ENCODE results near the gene GDF10.

The GDF10 gene

DNA sequence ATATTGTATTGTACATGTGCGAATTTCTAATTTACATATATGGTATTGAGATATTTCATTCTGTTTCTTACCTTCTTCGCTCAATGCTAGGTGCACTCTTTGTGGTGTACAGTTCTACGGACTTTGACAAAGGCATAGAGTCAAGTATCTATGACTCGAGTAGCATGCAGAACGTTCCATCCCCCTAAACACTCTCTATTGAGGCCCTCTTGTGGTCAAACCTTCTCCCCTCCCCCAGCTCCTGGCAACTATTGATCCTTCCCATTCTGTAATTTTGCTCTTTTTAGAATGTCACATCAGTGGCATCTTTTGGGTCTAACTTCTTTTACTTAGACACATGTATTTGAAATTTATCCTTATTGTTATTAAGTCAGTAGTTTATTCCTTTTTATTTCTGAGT lies 30.7 kb upstream of the GDF10 start:
- no peak for DNase-seq (ENCODE audit: low spot score)

GRCh38 chr10:47276071-47276470 lies 23.9 kb upstream of the GDF10 start:
- DNase-seq (ENCODE audit: low spot score) = no peak

GRCh38 chr10:47276576-47277351 lies 23.2 kb upstream of the GDF10 start:
- no peak for DNase-seq (ENCODE audit: low spot score)

DNA sequence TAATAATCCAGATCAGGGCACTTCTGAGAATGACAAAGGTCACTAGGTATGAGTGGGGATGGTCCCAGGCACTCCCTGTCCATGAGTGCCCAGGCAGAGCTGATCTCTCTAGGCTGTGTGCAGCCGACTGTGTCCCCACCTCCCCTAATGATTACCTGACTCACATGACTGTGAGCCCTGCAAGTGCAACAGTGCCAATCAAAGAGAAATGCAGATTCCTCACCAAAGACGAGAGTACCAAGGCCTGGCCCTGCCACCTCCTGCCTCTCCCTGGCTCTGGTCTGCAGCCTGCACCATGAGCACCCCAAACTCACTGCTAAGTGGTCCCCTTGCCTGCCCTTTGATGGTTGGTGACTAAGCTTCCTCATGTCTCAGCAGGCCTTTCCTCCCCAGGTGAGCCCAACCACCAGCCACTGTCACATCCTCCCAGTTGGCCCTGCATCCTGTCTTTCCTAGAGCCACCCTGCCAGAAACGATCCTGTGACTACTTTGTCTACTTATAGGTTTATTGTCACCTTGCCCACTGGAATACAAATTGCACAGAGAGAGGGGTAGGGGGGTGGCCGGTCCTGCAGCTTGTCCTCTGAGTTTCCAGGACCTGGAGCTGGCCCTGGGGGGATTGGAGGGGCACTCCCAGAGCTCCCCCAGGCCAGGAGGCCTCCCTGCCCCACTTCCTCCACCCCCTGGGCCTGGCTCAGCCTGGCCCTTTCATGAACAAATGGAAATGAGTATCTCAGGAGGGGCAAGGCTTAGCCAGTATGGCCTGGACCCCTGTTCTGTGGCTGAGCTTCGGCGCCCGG lies 22.4 kb upstream of the GDF10 start:
- DNase-seq (ENCODE audit: low spot score) = no peak

DNA sequence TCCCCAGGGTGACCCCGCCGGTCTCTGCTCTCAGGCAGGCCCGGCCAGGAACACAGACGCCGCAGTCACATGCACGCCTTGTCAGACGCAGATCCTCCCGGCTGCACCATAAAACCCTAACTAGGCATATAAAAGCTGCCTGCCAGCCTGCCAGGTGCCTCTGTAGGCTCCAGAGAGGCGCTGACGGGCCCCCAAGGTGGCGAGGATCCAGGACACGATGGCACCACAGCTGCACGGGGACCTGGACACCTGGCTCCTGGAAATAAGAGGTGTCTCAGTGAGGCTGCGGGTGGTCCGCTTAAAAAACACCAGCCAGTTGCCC lies 21.9 kb upstream of the GDF10 start:
- DNase-seq (ENCODE audit: low spot score) = no peak

- DNase-seq (ENCODE audit: low spot score) = no peak
Observed at GRCh38 chr10:47278720-47279119, 21.3 kb upstream of the GDF10 start.

DNA sequence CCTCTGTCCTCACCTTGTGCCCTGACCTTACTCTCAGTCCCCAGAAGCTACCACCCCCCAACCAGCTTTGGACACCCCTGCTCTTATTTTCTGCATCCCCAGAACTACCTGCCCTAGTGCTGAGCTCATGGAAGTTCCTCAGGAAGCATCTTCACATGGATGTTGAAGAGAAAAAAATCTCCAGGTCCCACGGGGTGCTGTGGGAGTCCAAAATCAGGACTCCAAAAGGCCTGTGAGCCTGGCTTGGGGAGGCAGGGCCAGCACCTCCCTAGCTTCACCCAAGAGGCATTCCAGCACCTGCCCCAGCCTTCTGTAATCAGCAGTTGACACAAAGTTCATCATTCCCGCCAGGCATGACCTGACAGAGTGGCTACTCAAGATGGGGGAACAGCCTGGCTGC lies 20.7 kb upstream of the GDF10 start:
- no peak for DNase-seq (ENCODE audit: low spot score)

- DNase-seq (ENCODE audit: low spot score) = no peak
Observed at GRCh38 chr10:47282005-47282656, 17.9 kb upstream of the GDF10 start.

DNA sequence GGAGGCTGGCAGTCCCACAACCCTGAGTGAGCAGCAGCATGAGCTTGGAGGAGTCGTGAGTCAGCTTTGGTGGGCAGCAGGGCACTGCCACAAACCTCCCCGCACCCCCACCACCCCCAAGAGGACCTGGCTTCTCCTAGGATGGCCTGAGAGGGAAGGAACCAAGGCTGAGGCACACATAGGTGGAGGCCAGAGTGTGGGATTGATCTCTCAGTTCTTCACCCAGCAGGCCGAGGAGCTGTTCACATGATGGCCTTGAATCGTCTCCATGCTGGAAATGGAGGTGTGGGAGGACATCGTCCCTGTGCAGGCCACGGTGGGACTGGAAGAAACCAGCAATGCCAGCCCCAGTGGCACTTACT lies 17.4 kb upstream of the GDF10 start:
- DNase-seq (ENCODE audit: low spot score) = no peak

- DNase-seq (ENCODE audit: low spot score) = no peak
Observed at GRCh38 chr10:47283101-47283630, 16.8 kb upstream of the GDF10 start.

DNA sequence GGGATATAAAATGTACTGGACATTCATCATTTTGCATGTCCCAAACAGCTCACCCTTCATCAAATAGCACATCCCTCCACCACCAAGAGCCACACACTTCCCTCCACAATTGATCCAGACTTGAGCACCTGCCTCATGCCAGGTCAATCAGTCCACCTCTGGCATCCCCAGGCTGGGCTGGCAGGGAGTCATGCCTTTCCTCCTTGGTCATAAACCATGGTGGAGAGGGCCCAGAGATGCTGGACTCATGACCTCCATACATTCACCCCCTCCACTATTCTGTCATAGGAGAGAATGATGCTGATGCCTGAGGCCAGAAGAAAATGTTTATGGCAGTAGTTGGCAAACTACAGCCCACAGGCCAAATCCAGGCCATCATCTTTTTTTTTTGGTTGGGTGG lies 16.1 kb upstream of the GDF10 start:
- no peak for DNase-seq (ENCODE audit: low spot score)

- DNase-seq (ENCODE audit: low spot score) = no peak
Observed at GRCh38 chr10:47285381-47286115, 14.4 kb upstream of the GDF10 start.

DNA sequence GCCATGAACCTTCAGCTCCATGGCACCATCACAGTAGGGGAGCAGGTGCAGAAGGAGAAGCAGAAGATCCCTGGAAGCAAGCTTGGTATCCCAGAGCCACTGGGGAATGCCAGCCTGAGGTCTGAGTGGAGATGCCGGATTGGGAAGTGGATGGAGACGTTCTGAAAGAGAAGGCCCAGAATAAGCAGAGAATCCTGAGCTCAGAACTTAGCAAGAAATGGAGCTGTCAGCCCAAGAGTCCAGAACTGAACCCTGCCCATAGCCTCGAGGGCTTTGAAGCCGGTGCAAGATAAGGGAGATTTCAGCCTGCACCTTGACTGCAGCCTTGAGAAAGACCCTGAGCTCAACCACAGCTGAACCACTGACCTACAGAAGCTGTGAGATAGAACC lies 13.9 kb upstream of the GDF10 start:
- DNase-seq (ENCODE audit: low spot score) = no peak

- DNase-seq (ENCODE audit: low spot score) = no peak
Observed at GRCh38 chr10:47286591-47287315, 13.2 kb upstream of the GDF10 start.

DNA sequence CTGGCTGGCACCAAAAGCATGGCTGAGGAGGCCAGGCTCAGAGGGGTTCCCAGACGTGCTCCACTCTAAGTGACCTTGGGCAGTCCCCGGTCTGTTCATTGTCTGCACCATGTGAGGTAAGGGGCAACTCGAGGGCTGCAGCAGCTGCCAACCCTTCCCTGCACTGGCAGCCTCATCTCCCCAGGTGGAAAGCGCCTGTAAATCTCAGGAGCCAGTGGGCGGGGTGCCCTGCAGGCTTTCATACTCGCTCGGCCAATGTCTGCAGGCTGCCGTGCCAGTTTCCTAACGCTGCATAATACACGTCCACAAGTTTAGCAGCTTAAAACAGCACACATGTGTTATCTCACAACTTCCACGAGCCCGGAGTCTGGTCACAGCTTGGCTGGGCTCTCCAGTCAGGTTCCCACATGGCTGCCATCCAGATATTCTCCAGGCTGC lies 12.6 kb upstream of the GDF10 start:
- DNase-seq (ENCODE audit: low spot score) = no peak

DNA sequence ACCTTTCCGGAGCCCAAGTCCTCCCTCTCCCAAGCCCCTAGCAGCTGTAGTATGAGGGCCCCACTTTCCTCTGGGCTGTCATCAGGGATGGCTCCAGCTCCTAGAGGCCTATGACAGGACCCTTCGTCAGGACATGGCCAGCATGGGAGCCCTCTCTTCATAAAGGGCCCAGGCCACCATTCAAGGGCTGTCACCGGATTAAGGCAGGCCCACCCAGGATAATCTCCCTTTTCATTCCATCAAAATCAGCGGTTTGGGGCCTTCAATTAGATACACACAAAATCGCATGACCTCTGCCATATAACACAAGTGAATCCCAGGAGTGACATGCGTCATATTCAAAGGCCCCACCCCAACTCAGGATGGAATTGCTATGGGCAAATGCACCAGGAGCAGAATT lies 12.2 kb upstream of the GDF10 start:
- no peak for DNase-seq (ENCODE audit: low spot score)

DNA sequence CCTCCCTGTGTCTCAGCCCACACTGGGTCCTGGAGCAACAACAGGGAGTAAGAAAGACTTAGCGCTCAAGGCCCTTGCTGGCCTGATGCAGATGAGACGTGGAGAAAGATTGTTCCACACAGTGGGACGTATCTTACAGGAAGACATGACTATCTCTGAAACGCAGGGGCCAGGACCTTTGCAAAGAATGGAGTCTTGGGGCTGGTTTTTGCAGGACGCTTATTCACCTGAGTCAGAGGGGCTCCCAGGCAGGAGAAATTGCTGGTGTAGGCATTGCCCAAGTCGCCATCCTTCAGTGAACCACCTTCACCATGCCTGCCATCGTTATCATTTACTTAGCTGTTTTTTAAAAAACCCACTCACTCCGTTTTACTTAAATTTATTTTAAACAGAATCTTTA lies 11.8 kb upstream of the GDF10 start:
- DNase-seq (ENCODE audit: low spot score) = no peak

- DNase-seq (ENCODE audit: low spot score) = no peak
Observed at GRCh38 chr10:47288916-47289495, 11.0 kb upstream of the GDF10 start.

GRCh38 chr10:47289921-47290320 lies 10.1 kb upstream of the GDF10 start:
- no peak for DNase-seq (ENCODE audit: low spot score)

DNA sequence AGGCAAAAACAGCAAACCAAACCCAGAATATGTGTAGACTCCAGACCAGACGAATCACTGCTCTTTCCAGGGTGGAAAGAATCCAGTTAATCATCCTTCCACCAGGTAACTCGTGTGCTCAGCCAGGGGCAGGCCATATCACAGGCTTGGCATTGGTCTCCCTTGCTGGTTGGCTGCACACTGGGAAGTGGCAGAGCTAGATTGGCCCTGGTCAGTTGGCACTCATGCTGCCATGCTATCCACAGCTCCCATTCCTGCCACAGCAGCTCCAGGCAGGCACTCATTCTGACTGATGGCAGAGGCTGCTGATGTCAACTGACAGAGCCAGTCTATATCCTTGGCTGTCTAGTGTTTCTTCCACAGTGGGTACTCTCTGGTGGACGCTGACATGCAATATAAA lies 9.7 kb upstream of the GDF10 start:
- DNase-seq (ENCODE audit: low spot score) = no peak

- no peak for DNase-seq (ENCODE audit: low spot score)
Observed at GRCh38 chr10:47291682-47292081, 8.3 kb upstream of the GDF10 start.

All from ecto neural progenitor cell (in vitro differentiated cells).